RWPE1 (cell line): ENCODE results near the gene TRAPPC12.

ENCODE experiments used
- CTCF ChIA-PET: fragments of 350-600 bp; sonication (Branson Sonifier 250); formaldehyde crosslinking; extraction: SDS; loops from one replicate; lab custom pipeline; 2021; lab: Yijun Ruan, JAX
- POLR2A ChIA-PET: fragments of 400-600 bp; formaldehyde crosslinking; extraction: SDS; loops from one replicate; lab custom pipeline; 2020; ENCODE audit warnings: antibody characterized with exemption; ENCODE audit not compliant: low non-redundant PET; lab: Yijun Ruan, JAX
- DNase-seq: peaks from one replicate; pipeline ENCODE4 v3.0.0; 2012; ENCODE audit warnings: low spot score
- H3K27ac ChIP-seq: fragments of 450-650 bp; 2 replicates; pipeline ENCODE4 v1.5.1; 2017
- CTCF ChIP-seq: fragments of 450-650 bp; conservative IDR thresholded peaks from 2 replicates; pipeline ENCODE4 v1.5.1; 2017; ENCODE audit warnings: low read depth, mild to moderate bottlenecking

TRAPPC12 gene

DNA sequence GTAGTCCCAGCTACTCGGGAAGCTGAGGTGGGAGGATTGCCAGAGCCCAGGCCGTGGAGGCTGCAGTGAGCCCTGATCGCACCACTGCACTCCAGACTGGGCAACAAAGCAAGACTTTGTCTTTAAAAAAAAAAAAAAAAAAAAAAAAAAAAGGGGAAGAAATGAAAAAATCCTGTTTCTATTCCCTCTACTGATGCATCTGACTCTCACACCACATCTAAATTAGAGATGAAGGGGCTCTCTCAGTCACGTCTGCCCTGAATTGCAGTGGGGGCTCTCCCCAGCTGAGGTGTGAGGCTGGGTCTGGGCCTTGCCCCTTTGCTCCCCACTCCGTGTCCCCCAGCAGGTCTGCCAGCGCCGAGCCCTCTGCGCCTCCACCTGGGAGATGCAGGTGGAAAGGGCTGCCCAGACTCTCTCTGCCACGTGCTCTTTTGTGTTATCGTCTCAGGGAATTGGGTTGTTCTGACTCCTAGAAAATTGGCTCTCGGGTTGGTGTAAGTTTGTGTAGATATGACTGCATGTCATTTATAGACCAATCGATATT is 30.2 kb downstream of the TRAPPC12 start:
- POLR2A ChIA-PET, result no interaction called here
- CTCF ChIA-PET, result no interaction called here
- no peak for DNase-seq
- no peak for TF ChIP-seq CTCF
- no peak overlapping the region for H3K27ac ChIP-seq

DNA sequence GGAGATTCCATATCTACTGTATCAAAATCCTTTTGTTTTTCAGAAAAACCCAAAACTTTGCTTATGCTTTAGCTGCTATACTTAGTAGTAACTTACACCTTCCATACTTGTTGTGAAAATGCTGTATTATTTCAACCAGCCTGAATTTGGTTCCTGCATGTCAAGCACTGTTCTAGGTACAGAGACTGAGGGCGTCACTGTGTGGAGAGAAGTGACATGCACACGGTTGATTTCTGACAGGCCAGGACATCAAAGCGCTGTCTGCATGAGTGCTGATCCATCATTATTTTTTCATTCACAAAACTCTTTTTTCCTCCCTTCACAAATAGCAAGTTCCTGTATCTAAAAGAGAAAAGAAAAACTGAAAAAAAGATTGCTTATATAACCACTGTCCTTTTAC is 31.6 kb downstream of the TRAPPC12 start:
- CTCF ChIA-PET, result no interaction called here
- no peak for DNase-seq
- POLR2A ChIA-PET, result no interaction called here
- TF ChIP-seq CTCF, result no peak
- H3K27ac ChIP-seq, result no peak overlapping the region

DNA sequence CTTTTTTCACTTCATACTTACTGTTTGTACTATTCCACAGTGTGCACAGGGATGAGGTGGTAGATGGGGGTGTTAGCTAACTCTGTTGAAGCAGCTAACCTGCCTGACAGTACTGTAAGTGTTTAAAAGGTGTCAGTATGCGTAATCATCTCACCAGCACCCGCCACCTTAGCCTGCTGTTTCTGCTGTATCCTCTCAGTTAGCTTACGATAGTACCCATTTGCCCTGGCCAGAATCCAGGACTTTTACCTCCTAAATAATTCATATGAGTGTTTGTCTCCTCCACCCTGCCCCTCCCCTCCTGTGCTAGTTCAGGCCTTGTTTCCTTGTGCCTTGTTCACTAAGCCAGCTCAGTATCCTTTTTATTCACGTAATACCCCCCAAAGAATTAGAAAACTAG is 34.2 kb downstream of the TRAPPC12 start:
- no peak for DNase-seq
- POLR2A ChIA-PET, result no interaction called here
- no peak for TF ChIP-seq CTCF
- CTCF ChIA-PET, result interaction anchor here (0.5 to 1.0 kb wide), 3 partner anchors 10 to 556 kb away, joined by 3 to 5 read pairs (median 4); no protein-coding TSS in a partner anchor
- H3K27ac ChIP-seq, result no peak overlapping the region

DNA sequence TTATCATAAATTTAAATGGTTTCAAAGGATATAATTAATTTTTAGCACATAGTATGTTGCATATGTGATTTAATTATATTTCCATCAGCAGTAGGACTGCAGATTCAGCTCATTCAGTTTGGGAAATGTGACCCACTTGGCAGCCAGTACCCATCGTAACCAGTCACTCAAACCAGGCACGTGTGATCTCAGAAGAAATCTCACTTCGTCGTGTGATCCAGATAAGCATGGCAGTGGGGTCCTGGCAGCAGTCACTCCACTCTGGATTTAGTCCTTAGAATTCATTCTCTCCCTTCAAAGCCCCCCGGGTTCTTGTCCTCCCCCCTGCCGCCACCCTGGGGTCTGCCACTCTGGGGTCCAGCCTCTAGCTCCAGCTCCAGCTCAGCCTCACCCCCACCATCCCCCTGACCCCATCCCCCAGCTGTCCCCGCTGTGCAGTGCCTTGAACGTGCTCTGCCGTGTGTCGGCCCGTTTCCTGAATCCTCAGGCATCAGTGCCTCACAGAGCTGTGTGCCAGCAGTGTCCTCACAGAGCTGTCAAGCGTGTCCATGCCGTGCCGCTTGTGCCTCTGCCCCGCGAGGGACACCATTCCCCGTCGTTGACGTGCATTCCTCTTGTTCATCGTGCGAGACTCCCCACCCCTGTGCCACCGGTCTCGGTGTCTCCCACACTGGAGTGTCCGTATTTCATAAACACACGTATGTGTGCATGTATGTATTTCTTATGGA is 34.8 kb downstream of the TRAPPC12 start:
- H3K27ac ChIP-seq, result no peak overlapping the region
- no peak for DNase-seq
- TF ChIP-seq CTCF, result no peak
- POLR2A ChIA-PET, result no interaction called here
- CTCF ChIA-PET, result interaction anchor here (0.5 to 1.0 kb wide), 2 partner anchors 10 to 17 kb away, joined by 4 to 5 read pairs; no protein-coding TSS in a partner anchor

DNA sequence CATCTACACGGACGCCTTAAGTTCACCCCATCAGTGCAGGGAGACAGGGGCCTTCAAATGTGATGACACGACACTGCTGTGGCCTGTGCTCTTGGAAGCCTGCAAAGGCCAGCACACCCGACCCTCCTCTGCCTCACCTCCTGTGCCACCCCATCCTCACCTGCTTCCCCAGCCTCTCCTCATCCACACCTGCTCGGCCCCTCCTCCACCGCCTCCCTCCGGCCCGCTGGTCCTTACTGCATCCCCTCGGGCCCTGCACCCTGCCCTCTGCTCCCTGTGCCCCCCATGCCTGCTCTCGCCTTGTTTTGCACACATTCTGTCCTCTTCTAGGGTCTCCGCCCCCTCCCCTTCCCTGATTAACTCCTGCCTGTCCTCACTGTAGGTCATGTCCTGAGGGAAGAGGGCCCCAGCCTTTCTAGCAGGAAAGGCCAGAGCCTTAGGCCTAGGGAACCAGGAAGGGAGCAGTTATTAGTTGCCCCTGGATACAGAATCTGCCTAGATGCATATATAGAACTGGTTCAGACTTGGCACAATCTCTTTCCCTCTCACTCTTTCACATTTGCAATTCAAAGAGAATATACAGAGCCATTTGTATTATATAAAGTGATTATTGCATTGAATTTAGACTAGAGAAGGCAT is 39.4 kb downstream of the TRAPPC12 start:
- no peak for TF ChIP-seq CTCF
- DNase-seq, result no peak
- POLR2A ChIA-PET, result interaction anchor here (0.7 kb wide), 1 partner anchor 136 kb away, joined by 8 read pairs; no protein-coding TSS in a partner anchor
- no peak overlapping the region for H3K27ac ChIP-seq
- CTCF ChIA-PET, result interaction anchor here (0.7 kb wide), 1 partner anchor 8 kb away, joined by 3 read pairs; no protein-coding TSS in a partner anchor

DNA sequence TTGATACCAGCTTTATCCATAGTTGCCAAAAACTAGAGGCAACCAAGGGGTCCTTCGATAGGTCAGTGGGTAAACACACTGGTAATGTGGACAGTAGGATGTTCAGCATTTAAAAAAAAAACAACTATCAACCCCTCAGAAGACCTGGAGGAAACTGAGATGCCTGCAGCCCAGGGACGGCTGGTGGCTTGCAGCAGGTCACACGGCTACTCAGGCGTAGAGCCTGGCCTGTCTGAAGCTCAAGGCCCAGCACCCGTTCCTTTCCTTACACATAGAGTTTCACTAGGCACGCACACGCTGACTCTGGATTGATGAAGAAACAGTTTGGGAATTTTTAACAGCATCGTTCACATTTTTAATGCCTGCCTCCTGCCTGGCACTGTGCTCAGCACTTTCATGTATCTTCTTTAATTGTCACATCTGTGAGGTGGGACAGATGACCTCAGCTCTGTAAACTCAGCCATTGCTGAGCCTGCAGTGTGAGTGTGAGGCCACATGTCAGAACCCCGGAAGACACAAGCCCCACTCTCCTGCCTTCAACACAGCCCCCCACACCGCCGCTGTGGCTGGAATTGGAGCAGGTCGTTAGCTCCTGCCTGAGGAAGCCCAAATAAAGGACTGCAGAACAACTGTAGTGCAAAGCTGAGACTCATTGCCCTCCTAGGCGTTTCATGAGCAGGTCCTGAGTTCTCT is 40.7 kb downstream of the TRAPPC12 start:
- POLR2A ChIA-PET, result no interaction called here
- no peak for TF ChIP-seq CTCF
- DNase-seq, result no peak
- CTCF ChIA-PET, result interaction anchor here (0.6 kb wide), 1 partner anchor 232 kb away, joined by 4 read pairs; no protein-coding TSS in a partner anchor
- H3K27ac ChIP-seq, result 0 out of 2 replicates have a peak overlapping the region, but pooled peaks have one; percentile 18
